ENCODE data around the gene NSMF. TPM values are rescaled to one million over a fixed set of nuclear protein-coding genes. Genes with fewer than 3 reads are reported as not detected.

The NSMF gene
- total and polyA plus RNA-seq, 2 of the 8 experiments (the other 6 are each of a cell fraction or from before 2014, with no cell fraction given), result 56.7 to 65.1 TPM

DNA sequence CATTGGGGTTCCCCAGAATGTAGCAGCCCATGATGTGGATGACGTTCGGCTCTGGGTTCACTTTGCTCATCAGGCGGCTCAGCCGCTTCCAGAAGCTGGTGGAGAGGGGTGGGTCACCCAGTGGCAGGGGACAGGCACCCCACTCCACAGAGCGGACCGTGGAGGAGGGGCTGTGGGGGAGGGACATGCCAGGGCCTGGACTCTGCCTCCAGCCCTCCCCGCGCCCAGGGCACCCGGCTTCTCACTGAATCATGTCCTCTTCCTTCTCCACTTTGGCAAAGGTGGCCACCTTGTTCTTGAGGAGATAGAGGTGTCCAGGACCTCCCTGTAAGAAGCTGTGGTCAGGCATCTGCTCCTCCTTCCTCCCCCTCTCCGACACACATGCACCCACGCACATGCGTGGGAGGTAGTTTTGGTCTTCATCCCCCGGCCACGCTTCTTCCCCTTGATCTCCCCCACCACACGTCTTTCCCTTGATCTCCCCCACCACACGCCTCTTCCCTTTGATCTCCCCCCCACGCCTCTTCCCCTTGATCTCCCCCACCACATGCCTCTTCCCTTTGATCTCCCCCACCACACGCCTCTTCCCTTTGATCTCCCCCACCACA is 9.1 kb downstream of the NSMF start:
- Histone ChIP-seq H2BK20ac (ENCODE audit: low read length) (no peak overlapping the region), H3K79me1 (ENCODE audit: low read depth, low read length) (no peaks in the 10 kb centered on the region), H3K79me2 (ENCODE audit: control insufficient read depth in 1 of 2, insufficient read depth in 2 of 2, low read length in 2 of 2) (no peaks in the 10 kb centered on the region), H3K23ac (ENCODE audit: insufficient read length) (no peak overlapping the region), H3K27ac (ENCODE audit: low read depth, low read length) (no peak overlapping the region), H3K18ac (ENCODE audit: extremely low read depth, low read length) (no peak overlapping the region), H4K20me1 (replicated peaks in 1 of 2; ENCODE audit: control insufficient read depth in 1 of 2, insufficient read depth in 2 of 2, low read length in 2 of 2) (peaks cover 0 to 6% of the 10 kb centered on the region in 2 experiments), H3K9me3 (ENCODE audit: insufficient read depth in 2 of 2, low read depth in 1 of 2, low read length in 1 of 2) (no peaks in the 10 kb centered on the region), H3K23me2 (ENCODE audit: low read depth, low read length) (peaks cover 7% of the 10 kb centered on the region; the same call in 1 of the 2 replicates), H2AFZ (ENCODE audit: low read length) (no peak overlapping the region), H4K91ac (replicated peaks; ENCODE audit: insufficient read length, low read length) (no peak overlapping the region), H2BK120ac (replicated peaks; ENCODE audit: low read depth, low read length) (no peak overlapping the region), H3K9ac (replicated peaks in 1 of 4; ENCODE audit: extremely low read depth in 1 of 4, low read depth in 3 of 4, low read length in 3 of 4) (no peak overlapping the region), H3K36me3 (ENCODE audit: control insufficient read depth in 2 of 4, insufficient read depth in 4 of 4, low read length in 3 of 4) (peaks cover 0 to 9% (median 3%) of the 10 kb centered on the region in 4 experiments; a peak in 3 of 8 replicates), H4K8ac (ENCODE audit: extremely low read depth, insufficient read depth, low read length) (no peak overlapping the region), H2AK5ac (ENCODE audit: low read depth, low read length) (no peak overlapping the region), H2BK5ac (ENCODE audit: low read depth, low read length) (no peak overlapping the region), H3K14ac (ENCODE audit: insufficient read length) (no peak overlapping the region), H3K4me3 (ENCODE audit: extremely low read depth in 1 of 4, insufficient read depth in 2 of 4, low read depth in 3 of 4, low read length in 4 of 4) (no peak overlapping the region), H2BK15ac (ENCODE audit: low read length) (no peak overlapping the region), H3K4me1 (replicated peaks in 1 of 4; ENCODE audit: control insufficient read depth in 3 of 4, insufficient read depth in 4 of 4, low read length in 3 of 4) (peaks cover 0 to 13% (median 11%) of the 10 kb centered on the region in 4 experiments; a peak in 5 of 7 replicates), H4K5ac (ENCODE audit: insufficient read length, low read depth, low read length) (no peak overlapping the region), H3K4me2 (ENCODE audit: insufficient read depth in 1 of 2, low read depth in 2 of 2, low read length in 2 of 2) (no peak overlapping the region), H3K27me3 (replicated peaks in 1 of 4; ENCODE audit: control insufficient read depth in 3 of 4, extremely low read depth in 1 of 4, insufficient read depth in 3 of 4, low read length in 3 of 4) (no peaks in the 10 kb centered on the region; a peak in 1 of 7 replicates), H3K56ac (replicated peaks; ENCODE audit: insufficient read length, low read depth, low read length) (no peak overlapping the region), H2BK12ac (ENCODE audit: low read depth, low read length) (no peak overlapping the region), H3K4ac (replicated peaks; ENCODE audit: insufficient read length, low read depth, low read length) (no peak overlapping the region)
- ChIA-PET POLR2A (ENCODE audit: partially characterized antibody) (interaction anchor here (0.6 kb wide), 1 partner anchor 9 kb away, joined by 3 read pairs; the partner anchor contains the start of gene ENTPD8), CTCF (ENCODE audit: partially characterized antibody) (no interaction called here)
- DNase-seq (ENCODE audit: low read depth in 1 of 2, low spot score in 2 of 2) (no peak), FAIRE-seq (no peak)
- WGBS, 2 experiments (ENCODE audit: extremely low coverage in 1 of 2, insufficient coverage in 1 of 2, insufficient read length in 1 of 2, insufficient replicate concordance in 2 of 2, low coverage in 1 of 2, low lambda C conversion rate in 2 of 2, missing lambda C conversion rate in 1 of 2), result 91% methylated on average over 12 of the region's 18 CpGs; no CpG with 5 or more reads in 1 of the 2 experiments
- TF ChIP-seq CHD1 (IDR thresholded peaks at IDR 0.05; ENCODE audit: low read depth, low read length), result no peak
- no peak for TF ChIP-seq POLR2AphosphoS5 (IDR thresholded peaks at IDR 0.05; ENCODE audit: low read depth, low read length)
- no peak for TF ChIP-seq SUZ12 (IDR thresholded peaks at IDR 0.05; ENCODE audit: low read length)
- TF ChIP-seq EGR1 (IDR thresholded peaks at IDR 0.05; ENCODE audit: borderline replicate concordance, low read depth, low read length), result no peak
- no peak for TF ChIP-seq SAP30 (IDR thresholded peaks at IDR 0.05; ENCODE audit: insufficient read depth, insufficient replicate concordance, low read length)
- no peak for TF ChIP-seq KDM4A (IDR thresholded peaks at IDR 0.05; ENCODE audit: low read depth, low read length, severe bottlenecking)
- no peak for TF ChIP-seq BCL11A (IDR thresholded peaks at IDR 0.05; ENCODE audit: low read depth in 2 of 2, low read length in 2 of 2)
- no peak for TF ChIP-seq KDM5A (IDR thresholded peaks at IDR 0.05; ENCODE audit: low read length)
- TF ChIP-seq NANOG (IDR thresholded peaks at IDR 0.05; ENCODE audit: insufficient read depth, low read depth, low read length, poor library complexity, severe bottlenecking), result no peak

All from H1 (cell line).